Caco-2 (cell line): ENCODE results near the gene SMPD1. TPM values are rescaled to one million over a fixed set of nuclear protein-coding genes. Genes with fewer than 3 reads are reported as not detected.

Experiments used
- BruUV-seq: library from RNA; stranded (reverse); fragments of 400-500 nt; replicated peaks from 2 replicates; lab custom pipeline; 2021; lab: Mats Ljungman, UMichigan
- CTCF ChIA-PET: fragments of 300-600 bp; sonication (Branson Sonifier 250); formaldehyde crosslinking; loops from one replicate; lab custom pipeline; 2022; ENCODE audit warnings: antibody characterized with exemption; lab: Charles Lee
- POLR2A ChIA-PET: fragments of 300-600 bp; sonication (Branson Sonifier 250); formaldehyde crosslinking; loops from one replicate; lab custom pipeline; 2022; ENCODE audit warnings: antibody characterized with exemption; lab: Charles Lee
- DNase-seq, 2 experiments: peaks; one replicate each; pipeline versions ENCODE4 v3.0.0 to v3.0.0-alpha.2; 2020 to 2022
- H3K27me3 ChIP-seq: replicated peaks from 2 replicates; pipeline ENCODE4 v1.6.0; 2011; ENCODE audit warnings: low read length; ENCODE audit not compliant: control insufficient read depth, insufficient read depth
- H3K36me3 ChIP-seq: 2 replicates; pipeline ENCODE4 v1.5.1; 2011; ENCODE audit warnings: low read length; ENCODE audit not compliant: control insufficient read depth, insufficient read depth
- H3K4me1 ChIP-seq: fragments of 250-450 bp; sonication (Bioruptor Pico); 2 replicates; pipeline ENCODE4 v1.5.1; 2020; ENCODE audit warnings: mild to moderate bottlenecking
- H3K4me3 ChIP-seq: 2 replicates; pipeline ENCODE4 v1.5.1; 2011; ENCODE audit warnings: low read depth, mild to moderate bottlenecking, control low read depth, low read length
- H3K9me3 ChIP-seq: fragments of 250-450 bp; sonication (Bioruptor Pico); 2 replicates; pipeline ENCODE4 v1.5.1; 2020; ENCODE audit warnings: mild to moderate bottlenecking, moderate library complexity
- H3K27ac Mint-ChIP-seq: one replicate; pipeline ENCODE4 v1.8.0; 2022; ENCODE audit warnings: mixed read lengths; ENCODE audit not compliant: unreplicated experiment
- H3K27me3 Mint-ChIP-seq: one replicate; pipeline ENCODE4 v1.8.0; 2022; ENCODE audit warnings: mixed read lengths; ENCODE audit not compliant: insufficient read depth, unreplicated experiment
- H3K36me3 Mint-ChIP-seq: one replicate; pipeline ENCODE4 v1.8.0; 2022; ENCODE audit warnings: mild to moderate bottlenecking, mixed read lengths; ENCODE audit not compliant: insufficient read depth, unreplicated experiment
- H3K4me1 Mint-ChIP-seq: one replicate; pipeline ENCODE4 v1.8.0; 2022; ENCODE audit warnings: low read depth, mixed read lengths; ENCODE audit not compliant: unreplicated experiment
- H3K4me3 Mint-ChIP-seq: one replicate; pipeline ENCODE4 v1.8.0; 2022; ENCODE audit warnings: mild to moderate bottlenecking, moderate library complexity, mixed read lengths; ENCODE audit not compliant: unreplicated experiment
- H3K9me3 Mint-ChIP-seq: one replicate; pipeline ENCODE4 v1.8.0; 2022; ENCODE audit warnings: mixed read lengths; ENCODE audit not compliant: unreplicated experiment
- intact Hi-C: fragments of 100-400 bp; cut with micrococcal nuclease; formaldehyde crosslinking; loops from one replicate; pipeline ENCODE4 v1.10.0; 2022; ENCODE audit not compliant: unreplicated experiment
- total RNA-seq: library from RNA; stranded (reverse); gene quantifications from 2 replicates; pipeline ENCODE4 v1.2.3, GENCODE V29; 2022
- TF ChIP-seq, protein P1 (sequence below), 2 experiments: fragments of 200-600 bp in 1 of 2; IDR thresholded peaks; 1 replicate in 1 of 2; 2 replicates in 1 of 2; pipeline versions ENCODE4 v1.5.1 to v1.8.0; 2011 to 2022; ENCODE audit warnings: antibody characterized with exemption in 1 of 2, control low read depth in 1 of 2, inconsistent platforms in 1 of 2, low read depth in 1 of 2, low read length in 1 of 2, mild to moderate bottlenecking in 1 of 2, moderate library complexity in 1 of 2; ENCODE audit not compliant: insufficient read depth in 1 of 2, severe bottlenecking in 1 of 2, unreplicated experiment in 1 of 2

Gene SMPD1
- total RNA-seq, 1 experiment from 2014 or later = 41.9 TPM

DNA sequence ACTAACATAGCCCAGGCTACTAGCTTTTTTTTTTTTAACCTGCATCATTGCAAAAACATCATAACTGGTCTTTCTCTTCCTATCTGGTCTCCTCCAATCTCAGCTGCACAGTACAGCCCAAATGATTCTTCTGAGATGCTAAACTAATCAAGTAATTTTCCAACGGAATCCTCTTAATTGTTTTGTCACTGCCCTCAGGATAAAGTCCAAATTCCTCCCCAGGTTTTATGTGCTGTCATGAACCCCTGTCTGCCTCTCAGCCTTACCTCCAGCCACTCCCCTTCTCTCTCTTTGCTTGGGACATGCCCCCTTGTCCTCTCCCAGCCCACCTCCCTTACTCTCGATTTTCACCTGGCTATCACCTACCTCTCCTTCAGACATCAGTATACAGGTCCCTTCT, 16.1 kb downstream of the SMPD1 start:
- peaks cover 39% of the 10 kb centered on the region for H3K4me1 ChIP-seq
- H3K4me3 ChIP-seq = no peak overlapping the region
- intact Hi-C loops = loop anchor here (1.0 kb wide), 1 partner anchor 16 kb away; the partner anchor contains the start of gene SMPD1
- Mint-ChIP-seq H3K9me3 (no peaks in the 10 kb centered on the region), H3K36me3 (peaks cover 6% of the 10 kb centered on the region), H3K4me3 (peak overlapping the region; percentile 40), H3K27me3 (no peaks in the 10 kb centered on the region), H3K27ac (peak overlapping the region; percentile 89), H3K4me1 (peaks cover 29% of the 10 kb centered on the region)
- CTCF ChIA-PET = interaction anchor here (0.9 to 2.3 kb wide), 6 partner anchors 13 to 44 kb away, joined by 3 to 15 read pairs (median 4); partner anchors contain the start of gene SMPD1
- H3K27me3 ChIP-seq = no peaks in the 10 kb centered on the region
- peak; percentile 63 to 70 for DNase-seq
- no peaks in the 10 kb centered on the region; the same call in 1 of the 2 replicates for H3K36me3 ChIP-seq
- TF ChIP-seq, protein P1, sequence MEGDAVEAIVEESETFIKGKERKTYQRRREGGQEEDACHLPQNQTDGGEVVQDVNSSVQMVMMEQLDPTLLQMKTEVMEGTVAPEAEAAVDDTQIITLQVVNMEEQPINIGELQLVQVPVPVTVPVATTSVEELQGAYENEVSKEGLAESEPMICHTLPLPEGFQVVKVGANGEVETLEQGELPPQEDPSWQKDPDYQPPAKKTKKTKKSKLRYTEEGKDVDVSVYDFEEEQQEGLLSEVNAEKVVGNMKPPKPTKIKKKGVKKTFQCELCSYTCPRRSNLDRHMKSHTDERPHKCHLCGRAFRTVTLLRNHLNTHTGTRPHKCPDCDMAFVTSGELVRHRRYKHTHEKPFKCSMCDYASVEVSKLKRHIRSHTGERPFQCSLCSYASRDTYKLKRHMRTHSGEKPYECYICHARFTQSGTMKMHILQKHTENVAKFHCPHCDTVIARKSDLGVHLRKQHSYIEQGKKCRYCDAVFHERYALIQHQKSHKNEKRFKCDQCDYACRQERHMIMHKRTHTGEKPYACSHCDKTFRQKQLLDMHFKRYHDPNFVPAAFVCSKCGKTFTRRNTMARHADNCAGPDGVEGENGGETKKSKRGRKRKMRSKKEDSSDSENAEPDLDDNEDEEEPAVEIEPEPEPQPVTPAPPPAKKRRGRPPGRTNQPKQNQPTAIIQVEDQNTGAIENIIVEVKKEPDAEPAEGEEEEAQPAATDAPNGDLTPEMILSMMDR (IDR thresholded peaks at IDR 0.05; ENCODE audit: insufficient read depth in 1 of 2, low read depth in 1 of 2, low read length in 1 of 2, severe bottlenecking in 1 of 2, unreplicated experiment in 1 of 2) = no peak
- H3K9me3 ChIP-seq = no peaks in the 10 kb centered on the region
- POLR2A ChIA-PET = interaction anchor here (0.6 to 1.1 kb wide), 3 partner anchors 13 to 75 kb away, joined by 3 to 6 read pairs (median 3); partner anchors contain the start of genes APBB1, ARFIP2 and TIMM10B
- BruUV-seq = no TSS peak

DNA sequence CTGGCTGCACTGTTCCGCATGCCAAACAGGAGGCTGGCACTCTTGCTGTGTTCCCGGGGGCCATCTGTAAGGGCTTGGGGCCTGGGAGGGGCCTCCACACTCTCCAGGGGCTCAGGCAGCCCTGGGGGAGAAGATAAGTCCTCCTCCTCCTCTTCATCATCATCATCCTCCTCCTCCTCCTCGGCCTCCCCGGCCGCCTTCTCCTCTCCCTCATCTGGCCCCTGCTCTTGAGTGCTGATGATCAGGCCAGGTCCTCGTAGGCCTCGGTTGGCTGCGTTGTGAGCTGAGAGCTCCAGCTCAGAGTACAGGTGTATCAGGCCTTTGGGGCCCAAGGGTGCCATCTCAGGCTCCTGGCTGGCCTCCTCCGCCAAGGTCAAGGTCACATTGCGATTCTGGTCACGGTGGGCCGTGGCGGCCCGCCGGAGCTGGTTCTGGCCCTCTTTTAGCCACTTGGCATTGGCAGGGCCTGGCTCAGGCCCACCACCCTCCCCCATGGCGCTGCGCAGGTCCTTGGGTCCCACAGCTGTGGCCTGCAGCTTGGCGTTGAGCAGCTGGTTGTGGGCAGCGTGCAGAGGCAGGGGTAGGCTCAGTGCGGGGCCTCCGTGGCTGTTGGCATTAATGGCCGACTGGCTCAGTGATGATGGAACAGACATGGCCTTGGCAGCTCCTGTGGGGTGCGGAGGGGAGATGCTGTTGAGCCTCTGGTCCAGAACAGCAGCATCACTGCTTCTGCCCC, 20.6 kb downstream of the SMPD1 start:
- POLR2A ChIA-PET = interaction anchor here (1.4 kb wide), 1 partner anchor 21 kb away, joined by 5 read pairs; the partner anchor contains the start of gene SMPD1
- H3K36me3 ChIP-seq = no peaks in the 10 kb centered on the region; the same call in 1 of the 2 replicates
- no peak for DNase-seq
- no TSS peak for BruUV-seq
- H3K4me1 ChIP-seq = peaks cover 44% of the 10 kb centered on the region
- intact Hi-C loops = no loop called here
- Mint-ChIP-seq H3K27ac (no peak overlapping the region), H3K4me3 (no peak overlapping the region), H3K4me1 (peaks cover 17% of the 10 kb centered on the region), H3K36me3 (peaks cover 13% of the 10 kb centered on the region), H3K9me3 (no peaks in the 10 kb centered on the region), H3K27me3 (no peaks in the 10 kb centered on the region)
- TF ChIP-seq, protein P1 (IDR thresholded peaks at IDR 0.05; ENCODE audit: insufficient read depth in 1 of 2, low read depth in 1 of 2, low read length in 1 of 2, severe bottlenecking in 1 of 2, unreplicated experiment in 1 of 2) = no peak
- CTCF ChIA-PET = interaction anchor here (0.5 to 1.3 kb wide), 3 partner anchors 8 to 1687 kb away, joined by 3 to 5 read pairs (median 3); partner anchors contain the start of genes APBB1 and SMPD1
- H3K9me3 ChIP-seq = no peaks in the 10 kb centered on the region
- H3K4me3 ChIP-seq = no peak overlapping the region
- H3K27me3 ChIP-seq = no peaks in the 10 kb centered on the region

DNA sequence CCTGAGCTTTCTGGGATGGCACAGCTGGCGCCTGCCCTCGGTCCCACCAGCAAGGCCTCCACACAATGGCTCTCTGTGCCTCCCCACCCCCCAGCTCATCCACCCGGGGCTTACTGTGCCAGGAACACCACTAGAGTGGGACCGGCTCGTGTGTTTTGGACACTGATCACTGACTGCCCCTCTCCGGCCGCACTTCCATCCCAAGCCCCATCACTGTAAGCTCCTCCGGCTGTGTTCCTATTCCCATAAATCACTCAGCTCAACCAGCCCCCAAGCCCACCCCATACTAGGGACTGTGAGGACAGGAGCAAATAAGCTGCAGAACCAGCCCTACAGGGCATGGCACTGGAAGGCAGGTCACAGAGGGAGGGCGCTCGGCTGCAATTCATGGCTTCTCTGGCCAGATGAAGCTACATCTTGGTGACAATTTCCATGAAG, 21.3 kb downstream of the SMPD1 start:
- H3K9me3 Mint-ChIP-seq = no peaks in the 10 kb centered on the region
- no peak for DNase-seq
- peaks cover 9% of the 10 kb centered on the region for H3K4me1 Mint-ChIP-seq
- TF ChIP-seq, protein P1 (IDR thresholded peaks at IDR 0.05; ENCODE audit: insufficient read depth in 1 of 2, low read depth in 1 of 2, low read length in 1 of 2, severe bottlenecking in 1 of 2, unreplicated experiment in 1 of 2) = no peak
- no peaks in the 10 kb centered on the region; the same call in 1 of the 2 replicates for H3K36me3 ChIP-seq
- no TSS peak for BruUV-seq
- POLR2A ChIA-PET = no interaction called here
- H3K9me3 ChIP-seq = no peaks in the 10 kb centered on the region
- CTCF ChIA-PET = interaction anchor here (1.1 kb wide), 1 partner anchor 21 kb away, joined by 5 read pairs; the partner anchor contains the start of gene SMPD1
- H3K36me3 Mint-ChIP-seq = peaks cover 13% of the 10 kb centered on the region
- no peaks in the 10 kb centered on the region for H3K27me3 ChIP-seq
- no peak overlapping the region for H3K4me3 Mint-ChIP-seq
- intact Hi-C loops = no loop called here
- peaks cover 36% of the 10 kb centered on the region for H3K4me1 ChIP-seq
- no peak overlapping the region for H3K27ac Mint-ChIP-seq
- H3K4me3 ChIP-seq = no peak overlapping the region
- no peaks in the 10 kb centered on the region for H3K27me3 Mint-ChIP-seq
